HAP-1 (cell line): ENCODE results near the gene PEX6.

Source experiments
- DNase-seq, 2 experiments: peaks; one replicate each; pipeline ENCODE4 v3.0.0-alpha.2; 2016 to 2020; ENCODE audit warnings: low spot score in 2 of 2
- H3K27me3 ChIP-seq: fragments of 250-450 bp; sonication (Bioruptor Pico); 2 replicates; pipeline ENCODE4 v1.5.1; 2020; ENCODE audit warnings: low read depth, mild to moderate bottlenecking, moderate library complexity
- H3K36me3 ChIP-seq: fragments of 250-450 bp; sonication (Bioruptor Pico); replicated peaks from 2 replicates; pipeline ENCODE4 v1.5.1; 2020; ENCODE audit warnings: mild to moderate bottlenecking
- H3K4me1 ChIP-seq: fragments of 250-450 bp; sonication (Bioruptor Pico); 2 replicates; pipeline ENCODE4 v1.5.1; 2020; ENCODE audit warnings: mild to moderate bottlenecking
- H3K4me3 ChIP-seq: fragments of 250-450 bp; sonication (Bioruptor Pico); 2 replicates; pipeline ENCODE4 v1.5.1; 2020; ENCODE audit warnings: mild to moderate bottlenecking, moderate library complexity
- H3K9me3 ChIP-seq: fragments of 250-450 bp; sonication (Bioruptor Pico); 2 replicates; pipeline ENCODE4 v1.5.1; 2020; ENCODE audit warnings: mild to moderate bottlenecking, moderate library complexity
- in situ Hi-C: fragments of 300-500 bp; cut with MboI; formaldehyde crosslinking; loops from 3 replicates; pipeline ENCODE4 v1.14.3; 2020; ENCODE audit warnings: low sequenced_read_pairs, inconsistent platforms, mixed read lengths

The PEX6 gene

GRCh38 chr6:42925248-42925857 lies 53.6 kb downstream of the PEX6 start:
- Histone ChIP-seq H3K27me3 (no peaks in the 10 kb centered on the region), H3K9me3 (no peaks in the 10 kb centered on the region), H3K36me3 (no peaks in the 10 kb centered on the region), H3K4me1 (peaks cover 3% of the 10 kb centered on the region; the same call in 1 of the 2 replicates), H3K4me3 (no peak overlapping the region)
- in situ Hi-C loops = no loop called here
- DNase-seq = no peak

- H3K4me1 ChIP-seq = peaks cover 3% of the 10 kb centered on the region; the same call in 1 of the 2 replicates
- no peaks in the 10 kb centered on the region for H3K9me3 ChIP-seq
- H3K4me3 ChIP-seq = no peak overlapping the region
- in situ Hi-C loops = no loop called here
- H3K36me3 ChIP-seq = no peaks in the 10 kb centered on the region
- DNase-seq = no peak
- H3K27me3 ChIP-seq = no peaks in the 10 kb centered on the region
Measured at GRCh38 chr6:42923666-42924065, 55.3 kb downstream of the PEX6 start.

- Histone ChIP-seq H3K4me3 (no peak overlapping the region), H3K36me3 (no peaks in the 10 kb centered on the region), H3K9me3 (no peaks in the 10 kb centered on the region), H3K27me3 (no peaks in the 10 kb centered on the region), H3K4me1 (peaks cover 3% of the 10 kb centered on the region; the same call in 1 of the 2 replicates)
- in situ Hi-C loops = no loop called here
- no peak for DNase-seq
Measured at GRCh38 chr6:42921801-42922200, 57.2 kb downstream of the PEX6 start.

- DNase-seq = no peak
- in situ Hi-C loops = no loop called here
- H3K36me3 ChIP-seq = no peaks in the 10 kb centered on the region
Measured at GRCh38 chr6:42916288-42916687, 62.7 kb downstream of the PEX6 start.

GRCh38 chr6:42915732-42916131 lies 63.2 kb downstream of the PEX6 start, which contains the start of gene PTCRA:
TSS of gene PTCRA (plus strand) at chr6:42916053. CDS start at chr6:42916070, 17 bp downstream.
- no peak for DNase-seq
- in situ Hi-C loops = no loop called here
- Histone ChIP-seq H3K4me3 (no peak within 1 kb of the TSS), H3K4me1 (no peaks in the 10 kb centered on the region), H3K27me3 (no peaks in the 10 kb centered on the region), H3K9me3 (no peaks in the 10 kb centered on the region), H3K36me3 (no peaks in the 10 kb centered on the region)

More at GRCh38 chr6:42916288-42916687, 62.7 kb downstream of the PEX6 start:
- H3K4me3 ChIP-seq = no peak overlapping the region
- no peaks in the 10 kb centered on the region for H3K9me3 ChIP-seq
- no peaks in the 10 kb centered on the region for H3K27me3 ChIP-seq
- H3K4me1 ChIP-seq = no peaks in the 10 kb centered on the region

- H3K4me1 ChIP-seq = no peaks in the 10 kb centered on the region
- H3K27me3 ChIP-seq = no peaks in the 10 kb centered on the region
- DNase-seq = no peak
- in situ Hi-C loops = no loop called here
- no peak overlapping the region for H3K4me3 ChIP-seq
- H3K9me3 ChIP-seq = no peaks in the 10 kb centered on the region
- H3K36me3 ChIP-seq = no peaks in the 10 kb centered on the region
Measured at GRCh38 chr6:42914546-42914945, 64.4 kb downstream of the PEX6 start.
